ENCODE data around the gene ARTN.

ARTN gene

DNA sequence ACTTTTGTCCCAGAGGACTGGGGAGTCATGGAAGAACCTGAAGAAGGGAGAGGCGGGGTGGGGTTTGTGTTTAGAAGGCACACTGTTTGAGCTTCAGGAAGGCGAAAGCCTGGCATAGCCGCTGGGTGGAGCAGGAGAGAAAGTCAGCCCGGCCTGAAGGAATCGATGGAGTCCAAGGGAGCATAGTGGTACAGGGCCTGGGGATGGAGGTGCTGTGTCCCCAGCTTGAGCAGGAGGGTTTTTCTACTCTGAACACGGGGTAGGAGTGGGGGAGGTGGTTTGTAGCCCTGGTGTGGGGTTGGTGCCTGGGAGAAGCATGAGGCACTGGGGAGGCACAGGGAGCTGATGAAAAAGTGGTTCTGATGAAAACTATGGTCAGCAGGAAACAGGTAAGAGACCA, 53.1 kb downstream of the ARTN start:
- no peak for DNase-seq (ENCODE audit: low spot score)

All from CD4-positive, alpha-beta T cell treated with Interleukin-2 at 100 ng/mL for 4 hours (primary cell).